ENCODE measurements around the gene ZSCAN31. TPM values are rescaled to one million over a fixed set of nuclear protein-coding genes. Genes with fewer than 3 reads are reported as not detected.
"Not testable (repeated sequence)": the region's sequence is repeated elsewhere in the genome, so short reads cannot be mapped to it uniquely, and the experiment has no call there.

The ZSCAN31 gene
- total RNA-seq, 1 donor from 2014 or later, result 1.1 TPM

- H2AFZ ChIP-seq (ENCODE audit: low read depth, low read length), result no peak overlapping the region
- H3K4me2 ChIP-seq (ENCODE audit: low read length), result no peak overlapping the region
- H3K9ac ChIP-seq (ENCODE audit: low read length), result no peak overlapping the region
- H3K9me3 ChIP-seq (ENCODE audit: insufficient read depth, low read depth, low read length), result no peaks in the 10 kb centered on the region
- H3K79me2 ChIP-seq (ENCODE audit: insufficient read depth, low read length), result no peaks in the 10 kb centered on the region
- H3K27me3 Mint-ChIP-seq (ENCODE audit: low read depth, unreplicated experiment), result no peaks in the 10 kb centered on the region
- no peak overlapping the region for H3K27ac Mint-ChIP-seq (ENCODE audit: unreplicated experiment)
- H3K4me3 ChIP-seq (ENCODE audit: insufficient read depth, low read depth, low read length), result no peak overlapping the region
- no peak overlapping the region for H3K4me3 Mint-ChIP-seq (ENCODE audit: unreplicated experiment)
- no peak overlapping the region for H3K27ac ChIP-seq (ENCODE audit: low read depth, low read length)
- H3K36me3 Mint-ChIP-seq (ENCODE audit: low read depth, unreplicated experiment), result peaks cover 41% of the 10 kb centered on the region
- TF ChIP-seq EZH2 (IDR thresholded peaks at IDR 0.05; ENCODE audit: insufficient read depth, low read length), result no peak
- no peak for TF ChIP-seq CTCF (IDR thresholded peaks at IDR 0.05; ENCODE audit: insufficient read depth, low read depth, low read length)
- no peak for DNase-seq (ENCODE audit: low read depth)
- no peaks in the 10 kb centered on the region for H3K27me3 ChIP-seq (ENCODE audit: insufficient read depth, low read length)
- FAIRE-seq, result no peak
- H3K4me1 ChIP-seq (ENCODE audit: insufficient read depth, low read length), result no peaks in the 10 kb centered on the region
- no peaks in the 10 kb centered on the region for H3K4me1 Mint-ChIP-seq (ENCODE audit: low read depth, unreplicated experiment)
- no peaks in the 10 kb centered on the region for H4K20me1 ChIP-seq (ENCODE audit: insufficient read depth, low read length)
- peaks cover 13% of the 10 kb centered on the region for H3K36me3 ChIP-seq (ENCODE audit: insufficient read depth, low read length)
- peaks cover 18% of the 10 kb centered on the region for H3K9me3 Mint-ChIP-seq (ENCODE audit: unreplicated experiment)
Observed at GRCh38 chr6:28368522-28368921, 32.6 kb upstream of the ZSCAN31 start.

DNA sequence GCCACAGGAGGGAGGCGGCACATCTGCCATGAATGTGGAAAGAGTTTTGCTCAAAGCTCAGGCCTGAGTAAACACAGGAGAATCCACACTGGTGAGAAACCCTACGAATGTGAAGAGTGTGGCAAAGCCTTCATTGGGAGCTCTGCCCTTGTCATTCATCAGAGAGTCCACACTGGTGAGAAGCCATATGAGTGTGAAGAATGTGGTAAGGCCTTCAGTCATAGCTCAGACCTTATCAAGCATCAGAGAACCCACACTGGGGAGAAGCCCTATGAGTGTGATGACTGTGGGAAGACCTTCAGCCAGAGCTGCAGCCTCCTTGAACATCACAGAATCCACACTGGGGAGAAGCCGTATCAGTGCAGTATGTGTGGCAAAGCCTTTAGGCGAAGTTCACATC, 29.6 kb upstream of the ZSCAN31 start:
- H3K27me3 Mint-ChIP-seq (ENCODE audit: low read depth, unreplicated experiment); H3K4me3 Mint-ChIP-seq (ENCODE audit: unreplicated experiment); H2AFZ ChIP-seq (ENCODE audit: low read depth, low read length); H3K79me2 ChIP-seq (ENCODE audit: insufficient read depth, low read length); H3K4me3 ChIP-seq (ENCODE audit: insufficient read depth, low read depth, low read length); H3K9me3 ChIP-seq (ENCODE audit: insufficient read depth, low read depth, low read length); H3K4me1 Mint-ChIP-seq (ENCODE audit: low read depth, unreplicated experiment); H3K27me3 ChIP-seq (ENCODE audit: insufficient read depth, low read length); FAIRE-seq; H3K27ac Mint-ChIP-seq (ENCODE audit: unreplicated experiment); H4K20me1 ChIP-seq (ENCODE audit: insufficient read depth, low read length); H3K4me2 ChIP-seq (ENCODE audit: low read length); DNase-seq (ENCODE audit: low read depth); H3K9ac ChIP-seq (ENCODE audit: low read length); H3K27ac ChIP-seq (ENCODE audit: low read depth, low read length); H3K4me1 ChIP-seq (ENCODE audit: insufficient read depth, low read length): not testable (repeated sequence)
- peaks cover 49% of the 10 kb centered on the region for H3K36me3 Mint-ChIP-seq (ENCODE audit: low read depth, unreplicated experiment)
- peaks cover 13% of the 10 kb centered on the region for H3K36me3 ChIP-seq (ENCODE audit: insufficient read depth, low read length)
- H3K9me3 Mint-ChIP-seq (ENCODE audit: unreplicated experiment), result peaks cover 18% of the 10 kb centered on the region

DNA sequence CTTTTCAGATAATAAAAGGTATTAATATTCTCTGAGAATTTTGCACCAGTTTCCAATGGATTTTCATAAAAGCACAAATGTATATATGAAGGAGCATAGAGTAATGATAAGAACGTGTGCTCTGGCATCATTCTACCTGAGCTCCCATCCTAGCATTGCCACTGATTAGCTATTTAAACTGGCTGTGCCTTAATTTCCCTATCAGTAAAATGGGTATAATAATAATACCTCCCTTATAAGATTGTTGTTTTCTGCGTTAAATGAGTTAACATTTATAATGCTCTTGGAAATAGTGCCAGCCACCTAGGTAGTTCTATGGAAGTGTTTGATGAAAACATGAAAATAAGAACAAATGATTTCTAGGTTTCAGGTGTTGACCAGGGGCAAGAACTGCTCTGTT, 25.0 kb upstream of the ZSCAN31 start:
- Mint-ChIP-seq H3K27me3 (ENCODE audit: low read depth, unreplicated experiment) (no peaks in the 10 kb centered on the region), H3K27ac (ENCODE audit: unreplicated experiment) (no peak overlapping the region), H3K4me1 (ENCODE audit: low read depth, unreplicated experiment) (peaks cover 3% of the 10 kb centered on the region), H3K36me3 (ENCODE audit: low read depth, unreplicated experiment) (peaks cover 33% of the 10 kb centered on the region), H3K4me3 (ENCODE audit: unreplicated experiment) (no peak overlapping the region), H3K9me3 (ENCODE audit: unreplicated experiment) (peaks cover 14% of the 10 kb centered on the region)
- Histone ChIP-seq H3K9ac (ENCODE audit: low read length) (no peak overlapping the region), H3K4me1 (ENCODE audit: insufficient read depth, low read length) (peaks cover 11% of the 10 kb centered on the region), H4K20me1 (ENCODE audit: insufficient read depth, low read length) (no peaks in the 10 kb centered on the region), H3K79me2 (ENCODE audit: insufficient read depth, low read length) (no peaks in the 10 kb centered on the region), H3K36me3 (ENCODE audit: insufficient read depth, low read length) (peaks cover 9% of the 10 kb centered on the region), H3K27ac (ENCODE audit: low read depth, low read length) (no peak overlapping the region), H2AFZ (ENCODE audit: low read depth, low read length) (no peak overlapping the region), H3K27me3 (ENCODE audit: insufficient read depth, low read length) (no peaks in the 10 kb centered on the region), H3K9me3 (ENCODE audit: insufficient read depth, low read depth, low read length) (no peaks in the 10 kb centered on the region), H3K4me2 (ENCODE audit: low read length) (no peak overlapping the region), H3K4me3 (ENCODE audit: insufficient read depth, low read depth, low read length) (no peak overlapping the region)
- no peak for DNase-seq (ENCODE audit: low read depth)
- FAIRE-seq, result no peak
- TF ChIP-seq EZH2 (IDR thresholded peaks at IDR 0.05; ENCODE audit: insufficient read depth, low read length) (no peak), CTCF (IDR thresholded peaks at IDR 0.05; ENCODE audit: insufficient read depth, low read depth, low read length) (no peak)

DNA sequence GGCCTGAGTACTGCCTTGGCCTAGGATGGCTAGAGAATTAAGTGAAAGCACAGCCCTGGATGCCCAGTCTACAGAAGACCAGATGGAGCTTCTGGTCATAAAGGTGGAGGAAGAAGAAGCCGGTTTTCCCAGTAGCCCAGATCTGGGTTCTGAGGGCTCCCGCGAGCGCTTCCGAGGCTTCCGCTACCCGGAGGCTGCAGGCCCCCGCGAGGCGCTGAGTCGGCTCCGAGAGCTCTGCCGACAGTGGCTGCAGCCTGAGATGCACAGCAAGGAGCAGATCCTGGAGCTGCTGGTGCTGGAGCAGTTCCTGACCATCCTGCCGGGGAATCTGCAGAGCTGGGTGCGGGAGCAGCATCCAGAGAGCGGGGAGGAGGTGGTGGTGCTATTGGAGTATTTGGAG, 23.6 kb upstream of the ZSCAN31 start:
- H3K27me3 Mint-ChIP-seq (ENCODE audit: low read depth, unreplicated experiment); DNase-seq (ENCODE audit: low read depth); FAIRE-seq; H3K4me3 Mint-ChIP-seq (ENCODE audit: unreplicated experiment); H3K9ac ChIP-seq (ENCODE audit: low read length); H3K4me1 Mint-ChIP-seq (ENCODE audit: low read depth, unreplicated experiment); H3K9me3 Mint-ChIP-seq (ENCODE audit: unreplicated experiment); H3K27ac Mint-ChIP-seq (ENCODE audit: unreplicated experiment); H3K4me3 ChIP-seq (ENCODE audit: insufficient read depth, low read depth, low read length); H3K36me3 ChIP-seq (ENCODE audit: insufficient read depth, low read length); H3K79me2 ChIP-seq (ENCODE audit: insufficient read depth, low read length); H3K27me3 ChIP-seq (ENCODE audit: insufficient read depth, low read length); H4K20me1 ChIP-seq (ENCODE audit: insufficient read depth, low read length); H3K27ac ChIP-seq (ENCODE audit: low read depth, low read length); H3K4me2 ChIP-seq (ENCODE audit: low read length); H2AFZ ChIP-seq (ENCODE audit: low read depth, low read length); H3K9me3 ChIP-seq (ENCODE audit: insufficient read depth, low read depth, low read length): not testable (repeated sequence)
- peaks cover 19% of the 10 kb centered on the region for H3K36me3 Mint-ChIP-seq (ENCODE audit: low read depth, unreplicated experiment)
- peaks cover 16% of the 10 kb centered on the region for H3K4me1 ChIP-seq (ENCODE audit: insufficient read depth, low read length)

Measured in astrocyte (in vitro differentiated cells and primary cell).